GM19438 (cell line): ENCODE results near the gene CTNNA3.

Experiments used
- ATAC-seq: cut with Tn5 transposase; IDR thresholded peaks from one replicate; pipeline ENCODE4 v1.9.1; 2021; ENCODE audit warnings: low read depth; ENCODE audit not compliant: unreplicated experiment

The CTNNA3 gene

GRCh38 chr10:66627156-66627555, 1068.8 kb downstream of the CTNNA3 start:
- ATAC-seq, result no peak

GRCh38 chr10:66625709-66626590, 1070.0 kb downstream of the CTNNA3 start:
- no peak for ATAC-seq

- no peak for ATAC-seq
Measured at GRCh38 chr10:66622050-66622449, 1073.9 kb downstream of the CTNNA3 start.

- no peak for ATAC-seq
Measured at GRCh38 chr10:66604195-66604594, 1091.8 kb downstream of the CTNNA3 start.

- ATAC-seq, result no peak
Measured at GRCh38 chr10:66591865-66592264, 1104.1 kb downstream of the CTNNA3 start.

- ATAC-seq, result no peak
Measured at GRCh38 chr10:66587680-66588050, 1108.3 kb downstream of the CTNNA3 start.

GRCh38 chr10:66586897-66587679, 1108.9 kb downstream of the CTNNA3 start:
- no peak for ATAC-seq

- ATAC-seq, result no peak
Measured at GRCh38 chr10:66586073-66586472, 1109.9 kb downstream of the CTNNA3 start.

GRCh38 chr10:66575251-66575855, 1120.6 kb downstream of the CTNNA3 start:
- ATAC-seq, result no peak

- no peak for ATAC-seq
Measured at GRCh38 chr10:66572700-66573099, 1123.3 kb downstream of the CTNNA3 start.

- no peak for ATAC-seq
Measured at GRCh38 chr10:66565999-66566398, 1130.0 kb downstream of the CTNNA3 start.

GRCh38 chr10:66564287-66564686, 1131.7 kb downstream of the CTNNA3 start:
- no peak for ATAC-seq

- no peak for ATAC-seq
Measured at GRCh38 chr10:66555061-66555460, 1140.9 kb downstream of the CTNNA3 start.

GRCh38 chr10:66552331-66552730, 1143.7 kb downstream of the CTNNA3 start:
- ATAC-seq, result no peak

- ATAC-seq, result no peak
Measured at GRCh38 chr10:66550351-66550750, 1145.6 kb downstream of the CTNNA3 start.

GRCh38 chr10:66538908-66539307, 1157.1 kb downstream of the CTNNA3 start:
- no peak for ATAC-seq

- ATAC-seq, result no peak
Measured at GRCh38 chr10:66538371-66538770, 1157.6 kb downstream of the CTNNA3 start.

GRCh38 chr10:66537186-66537585, 1158.8 kb downstream of the CTNNA3 start:
- no peak for ATAC-seq

GRCh38 chr10:66535439-66535838, 1160.6 kb downstream of the CTNNA3 start:
- no peak for ATAC-seq

GRCh38 chr10:66534866-66535265, 1161.1 kb downstream of the CTNNA3 start:
- no peak for ATAC-seq

- no peak for ATAC-seq
Measured at GRCh38 chr10:66521506-66521905, 1174.5 kb downstream of the CTNNA3 start.
